ENCODE data around the gene PIGV. TPM values are rescaled to one million over a fixed set of nuclear protein-coding genes. Genes with fewer than 3 reads are reported as not detected.

PIGV gene
- total and polyA plus RNA-seq, 2 donors (not counting 1 experiment from before 2014, with no cell fraction given), result 13.3 to 29.6 TPM

GRCh38 chr1:26789931-26790330, 2.2 kb downstream of the PIGV start:
- H3K4me3 ChIP-seq (replicated peaks in 1 of 4; ENCODE audit: control extremely low read depth in 1 of 4, insufficient read depth in 1 of 4, low read depth in 3 of 4, low read length in 4 of 4), result no peak overlapping the region
- H3K9me3 ChIP-seq (ENCODE audit: control insufficient read depth, insufficient read depth, low read depth, low read length), result no peaks in the 10 kb centered on the region
- H2AFZ ChIP-seq (ENCODE audit: low read length), result no peak overlapping the region
- peaks cover 25% of the 10 kb centered on the region for H3K4me1 ChIP-seq (ENCODE audit: control insufficient read depth, extremely low read depth, insufficient read depth, low read length)
- no peaks in the 10 kb centered on the region for H3K27me3 ChIP-seq (ENCODE audit: control insufficient read depth, insufficient read depth, low read length)
- H3K9ac ChIP-seq (ENCODE audit: insufficient read depth, low read length), result no peak overlapping the region
- peaks cover 3% of the 10 kb centered on the region for H3K36me3 ChIP-seq (ENCODE audit: control insufficient read depth, insufficient read depth, low read length)
- TF ChIP-seq CTCF (conservative IDR thresholded peaks at IDR 0.05 in 1 of 2, IDR thresholded peaks at IDR 0.05 in 1 of 2; ENCODE audit: low read depth in 1 of 2, low read length in 2 of 2) (no peak), EZH2 (IDR thresholded peaks at IDR 0.05; ENCODE audit: low read length, missing control alignments) (no peak)
- no peaks in the 10 kb centered on the region for H4K20me1 ChIP-seq (ENCODE audit: control insufficient read depth, extremely low read depth, insufficient read depth, low read length)
- H3K4me2 ChIP-seq (ENCODE audit: extremely low read depth, insufficient read depth, low read length), result no peak overlapping the region
- H3K27ac ChIP-seq (ENCODE audit: insufficient read depth, low read length), result no peak overlapping the region
- peaks cover 2% of the 10 kb centered on the region for H3K79me2 ChIP-seq (ENCODE audit: control insufficient read depth, insufficient read depth, low read length)
- no peak for DNase-seq (ENCODE audit: low read depth in 2 of 2)

- Histone ChIP-seq H3K9ac (ENCODE audit: insufficient read depth, low read length) (no peak overlapping the region), H3K79me2 (ENCODE audit: control insufficient read depth, insufficient read depth, low read length) (peaks cover 2% of the 10 kb centered on the region), H3K4me2 (ENCODE audit: extremely low read depth, insufficient read depth, low read length) (no peak overlapping the region), H3K4me3 (replicated peaks in 1 of 4; ENCODE audit: control extremely low read depth in 1 of 4, insufficient read depth in 1 of 4, low read depth in 3 of 4, low read length in 4 of 4) (no peak overlapping the region), H3K27ac (ENCODE audit: insufficient read depth, low read length) (no peak overlapping the region), H3K36me3 (ENCODE audit: control insufficient read depth, insufficient read depth, low read length) (peaks cover 5% of the 10 kb centered on the region), H4K20me1 (ENCODE audit: control insufficient read depth, extremely low read depth, insufficient read depth, low read length) (no peaks in the 10 kb centered on the region), H3K9me3 (ENCODE audit: control insufficient read depth, insufficient read depth, low read depth, low read length) (no peaks in the 10 kb centered on the region), H3K4me1 (ENCODE audit: control insufficient read depth, extremely low read depth, insufficient read depth, low read length) (peaks cover 25% of the 10 kb centered on the region), H2AFZ (ENCODE audit: low read length) (no peak overlapping the region), H3K27me3 (ENCODE audit: control insufficient read depth, insufficient read depth, low read length) (no peaks in the 10 kb centered on the region)
- no peak for DNase-seq (ENCODE audit: low read depth in 2 of 2)
- no peak for TF ChIP-seq EZH2 (IDR thresholded peaks at IDR 0.05; ENCODE audit: low read length, missing control alignments)
- no peak for TF ChIP-seq CTCF (conservative IDR thresholded peaks at IDR 0.05 in 1 of 2, IDR thresholded peaks at IDR 0.05 in 1 of 2; ENCODE audit: low read depth in 1 of 2, low read length in 2 of 2)
These were observed 2.8 kb downstream of the PIGV start for GRCh38 chr1:26790551-26790953.

GRCh38 chr1:26791148-26791547, 3.4 kb downstream of the PIGV start:
- Histone ChIP-seq H4K20me1 (ENCODE audit: control insufficient read depth, extremely low read depth, insufficient read depth, low read length) (no peaks in the 10 kb centered on the region), H3K4me1 (ENCODE audit: control insufficient read depth, extremely low read depth, insufficient read depth, low read length) (peaks cover 22% of the 10 kb centered on the region), H3K9me3 (ENCODE audit: control insufficient read depth, insufficient read depth, low read depth, low read length) (no peaks in the 10 kb centered on the region), H3K79me2 (ENCODE audit: control insufficient read depth, insufficient read depth, low read length) (peaks cover 2% of the 10 kb centered on the region), H3K4me3 (replicated peaks in 1 of 4; ENCODE audit: control extremely low read depth in 1 of 4, insufficient read depth in 1 of 4, low read depth in 3 of 4, low read length in 4 of 4) (no peak overlapping the region), H3K27ac (ENCODE audit: insufficient read depth, low read length) (no peak overlapping the region), H3K36me3 (ENCODE audit: control insufficient read depth, insufficient read depth, low read length) (peaks cover 5% of the 10 kb centered on the region), H3K4me2 (ENCODE audit: extremely low read depth, insufficient read depth, low read length) (no peak overlapping the region), H3K27me3 (ENCODE audit: control insufficient read depth, insufficient read depth, low read length) (no peaks in the 10 kb centered on the region), H2AFZ (ENCODE audit: low read length) (no peak overlapping the region), H3K9ac (ENCODE audit: insufficient read depth, low read length) (no peak overlapping the region)
- no peak for DNase-seq (ENCODE audit: low read depth in 2 of 2)
- TF ChIP-seq CTCF (conservative IDR thresholded peaks at IDR 0.05 in 1 of 2, IDR thresholded peaks at IDR 0.05 in 1 of 2; ENCODE audit: low read depth in 1 of 2, low read length in 2 of 2) (no peak), EZH2 (IDR thresholded peaks at IDR 0.05; ENCODE audit: low read length, missing control alignments) (no peak)

All from fibroblast of lung (primary cell).